ENCODE data around the gene RNF130. TPM values are rescaled to one million over a fixed set of nuclear protein-coding genes. Genes with fewer than 3 reads are reported as not detected.

Gene RNF130
- total RNA-seq, 1 donor from 2014 or later = 104 TPM

GRCh38 chr5:180034564-180034963 is 37.0 kb downstream of the RNF130 start:
- H3K27ac Mint-ChIP-seq (ENCODE audit: unreplicated experiment) = no peak overlapping the region
- TF ChIP-seq, protein P1, sequence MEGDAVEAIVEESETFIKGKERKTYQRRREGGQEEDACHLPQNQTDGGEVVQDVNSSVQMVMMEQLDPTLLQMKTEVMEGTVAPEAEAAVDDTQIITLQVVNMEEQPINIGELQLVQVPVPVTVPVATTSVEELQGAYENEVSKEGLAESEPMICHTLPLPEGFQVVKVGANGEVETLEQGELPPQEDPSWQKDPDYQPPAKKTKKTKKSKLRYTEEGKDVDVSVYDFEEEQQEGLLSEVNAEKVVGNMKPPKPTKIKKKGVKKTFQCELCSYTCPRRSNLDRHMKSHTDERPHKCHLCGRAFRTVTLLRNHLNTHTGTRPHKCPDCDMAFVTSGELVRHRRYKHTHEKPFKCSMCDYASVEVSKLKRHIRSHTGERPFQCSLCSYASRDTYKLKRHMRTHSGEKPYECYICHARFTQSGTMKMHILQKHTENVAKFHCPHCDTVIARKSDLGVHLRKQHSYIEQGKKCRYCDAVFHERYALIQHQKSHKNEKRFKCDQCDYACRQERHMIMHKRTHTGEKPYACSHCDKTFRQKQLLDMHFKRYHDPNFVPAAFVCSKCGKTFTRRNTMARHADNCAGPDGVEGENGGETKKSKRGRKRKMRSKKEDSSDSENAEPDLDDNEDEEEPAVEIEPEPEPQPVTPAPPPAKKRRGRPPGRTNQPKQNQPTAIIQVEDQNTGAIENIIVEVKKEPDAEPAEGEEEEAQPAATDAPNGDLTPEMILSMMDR (IDR thresholded peaks at IDR 0.05; ENCODE audit: partially characterized antibody, unreplicated experiment) = no peak
- no peak overlapping the region for H3K4me3 Mint-ChIP-seq (ENCODE audit: unreplicated experiment)
- peaks cover 2% of the 10 kb centered on the region for H3K9me3 Mint-ChIP-seq (ENCODE audit: unreplicated experiment)
- no peak for DNase-seq
- no peaks in the 10 kb centered on the region for H3K4me1 Mint-ChIP-seq (ENCODE audit: low read depth, unreplicated experiment)
- H3K27me3 Mint-ChIP-seq (ENCODE audit: unreplicated experiment) = no peaks in the 10 kb centered on the region
- peaks cover 54% of the 10 kb centered on the region for H3K36me3 Mint-ChIP-seq (ENCODE audit: unreplicated experiment)

- Mint-ChIP-seq H3K4me1 (ENCODE audit: low read depth, unreplicated experiment) (peaks cover 17% of the 10 kb centered on the region), H3K4me3 (ENCODE audit: unreplicated experiment) (no peak overlapping the region), H3K36me3 (ENCODE audit: unreplicated experiment) (peaks cover 17% of the 10 kb centered on the region), H3K27ac (ENCODE audit: unreplicated experiment) (peak overlapping the region; percentile 72), H3K27me3 (ENCODE audit: unreplicated experiment) (no peaks in the 10 kb centered on the region), H3K9me3 (ENCODE audit: unreplicated experiment) (no peaks in the 10 kb centered on the region)
- TF ChIP-seq, protein P1 (IDR thresholded peaks at IDR 0.05; ENCODE audit: partially characterized antibody, unreplicated experiment) = no peak
- DNase-seq = no peak
These were observed 44.0 kb downstream of the RNF130 start for GRCh38 chr5:180027459-180028089.

DNA sequence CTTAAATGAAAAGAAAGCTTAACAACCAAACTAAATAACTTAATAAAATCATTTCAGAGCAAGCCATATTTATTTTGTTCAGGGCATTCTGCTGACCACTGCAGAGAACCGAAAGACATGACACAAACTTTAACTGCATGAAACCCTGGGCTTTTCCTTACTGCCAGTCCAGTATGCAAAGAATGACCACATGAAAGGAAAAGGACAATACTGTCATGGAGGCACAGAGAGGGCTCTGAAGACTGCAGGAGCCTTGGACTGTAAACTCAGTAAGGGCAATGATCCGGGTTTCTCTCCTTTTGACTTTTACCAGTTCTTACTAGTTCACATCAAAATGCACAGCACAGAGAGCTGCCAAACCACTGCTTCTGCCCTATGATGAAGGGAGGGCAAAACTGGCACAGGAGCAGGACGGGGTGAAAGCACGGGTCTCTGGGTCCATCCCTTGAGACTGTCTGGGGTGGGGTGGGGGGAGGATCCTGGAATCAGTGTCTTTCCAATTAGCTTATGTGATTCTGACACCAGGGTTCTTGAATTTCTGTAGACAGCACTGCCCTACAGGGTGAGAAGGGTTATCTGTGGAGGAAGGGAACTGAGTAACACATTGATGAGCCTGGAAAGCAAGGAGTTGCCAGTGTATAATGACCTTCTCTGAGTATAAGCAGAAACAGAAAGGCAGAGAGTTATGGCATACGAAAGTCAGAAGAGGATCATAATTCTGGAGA is 44.7 kb downstream of the RNF130 start:
- no peak for DNase-seq
- Mint-ChIP-seq H3K36me3 (ENCODE audit: unreplicated experiment) (peaks cover 13% of the 10 kb centered on the region), H3K27me3 (ENCODE audit: unreplicated experiment) (no peaks in the 10 kb centered on the region), H3K4me3 (ENCODE audit: unreplicated experiment) (no peak overlapping the region), H3K27ac (ENCODE audit: unreplicated experiment) (no peak overlapping the region), H3K9me3 (ENCODE audit: unreplicated experiment) (no peaks in the 10 kb centered on the region), H3K4me1 (ENCODE audit: low read depth, unreplicated experiment) (peaks cover 17% of the 10 kb centered on the region)
- TF ChIP-seq, protein P1 (IDR thresholded peaks at IDR 0.05; ENCODE audit: partially characterized antibody, unreplicated experiment) = no peak

- Mint-ChIP-seq H3K27ac (ENCODE audit: unreplicated experiment) (no peak overlapping the region), H3K4me3 (ENCODE audit: unreplicated experiment) (no peak overlapping the region), H3K9me3 (ENCODE audit: unreplicated experiment) (peaks cover 1% of the 10 kb centered on the region), H3K36me3 (ENCODE audit: unreplicated experiment) (peaks cover 7% of the 10 kb centered on the region), H3K27me3 (ENCODE audit: unreplicated experiment) (no peaks in the 10 kb centered on the region), H3K4me1 (ENCODE audit: low read depth, unreplicated experiment) (peaks cover 17% of the 10 kb centered on the region)
- TF ChIP-seq, protein P1 (IDR thresholded peaks at IDR 0.05; ENCODE audit: partially characterized antibody, unreplicated experiment) = no peak
- no peak for DNase-seq
These were observed 45.2 kb downstream of the RNF130 start for GRCh38 chr5:180026320-180026719.

DNA sequence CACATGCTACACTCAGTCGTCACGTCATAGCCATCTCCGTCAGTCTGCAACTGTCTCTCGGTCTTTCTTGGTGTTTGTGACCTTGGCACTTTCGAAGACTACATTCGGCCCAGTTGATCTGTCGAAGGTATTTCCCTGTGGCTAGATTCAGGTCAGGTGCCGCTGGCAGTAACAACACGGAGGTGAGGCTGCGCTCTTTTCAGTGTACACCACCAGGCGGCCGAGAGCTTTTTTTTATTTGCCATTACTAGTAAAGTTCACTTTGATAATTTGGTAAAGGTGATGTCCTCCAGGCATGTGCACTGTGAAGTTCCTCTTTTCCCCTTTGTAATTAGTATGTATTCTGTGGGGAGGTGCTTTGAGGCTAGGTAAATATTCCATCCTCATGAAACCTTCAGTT is 49.7 kb downstream of the RNF130 start:
- Mint-ChIP-seq H3K27me3 (ENCODE audit: unreplicated experiment) (peaks cover 4% of the 10 kb centered on the region), H3K36me3 (ENCODE audit: unreplicated experiment) (peaks cover 6% of the 10 kb centered on the region), H3K9me3 (ENCODE audit: unreplicated experiment) (peaks cover 4% of the 10 kb centered on the region), H3K27ac (ENCODE audit: unreplicated experiment) (no peak overlapping the region), H3K4me3 (ENCODE audit: unreplicated experiment) (no peak overlapping the region), H3K4me1 (ENCODE audit: low read depth, unreplicated experiment) (peaks cover 5% of the 10 kb centered on the region)
- DNase-seq = no peak
- TF ChIP-seq, protein P1 (IDR thresholded peaks at IDR 0.05; ENCODE audit: partially characterized antibody, unreplicated experiment) = peak; percentile 10
